K562 (cell line): ENCODE data around the gene FILIP1. TPM values are rescaled to one million over a fixed set of nuclear protein-coding genes. Genes with fewer than 3 reads are reported as not detected.

Source experiments
- CC2D1A ChIP-seq: fragments of 450-650 bp; IDR thresholded peaks from 2 replicates; pipeline ENCODE4 v1.6.1; 2017; ENCODE audit warnings: mild to moderate bottlenecking
- CXXC5 ChIP-seq: fragments of 250-450 bp; sonication (Bioruptor Pico); IDR thresholded peaks from 2 replicates; pipeline ENCODE4 v1.8.0; 2022; ENCODE audit warnings: inconsistent platforms, mild to moderate bottlenecking, moderate library complexity
- ELF1 ChIP-seq: fragments of 200-800 bp; sonication (Bioruptor generic); IDR thresholded peaks from 2 replicates; pipeline ENCODE4 v1.6.1; 2016; ENCODE audit warnings: missing genetic modification characterization, missing compliant biosample characterization
- EP400 ChIP-seq: fragments of 450-650 bp; IDR thresholded peaks from 2 replicates; pipeline ENCODE4 v1.6.1; 2017; ENCODE audit warnings: antibody characterized with exemption, mild to moderate bottlenecking, moderate library complexity
- ERF ChIP-seq: fragments of 450-650 bp; formaldehyde crosslinking; IDR thresholded peaks from 2 replicates; pipeline ENCODE4 v1.4.0; 2020; ENCODE audit warnings: mild to moderate bottlenecking, mixed read lengths
- FOXK1 ChIP-seq: sonication (generic); formaldehyde crosslinking; IDR thresholded peaks from 2 replicates; pipeline ENCODE4 v1.8.0; 2022; ENCODE audit warnings: missing genetic modification reagents, mild to moderate bottlenecking, borderline replicate concordance
- GATA2 ChIP-seq: sonication (generic); formaldehyde crosslinking; IDR thresholded peaks from 2 replicates; pipeline ENCODE4 v1.4.0; 2020; ENCODE audit warnings: mild to moderate bottlenecking, missing genetic modification reagents
- GTF2F1 ChIP-seq: IDR thresholded peaks from 2 replicates; pipeline ENCODE4 v1.6.1; 2011; ENCODE audit warnings: low read depth, low read length, improper control_type of control experiment
- HDAC1 ChIP-seq, 2 experiments: fragments of 450-650 bp; IDR thresholded peaks; 2 replicates each; pipeline ENCODE4 v1.6.1; 2016 to 2017; ENCODE audit warnings: inconsistent platforms in 1 of 2, mild to moderate bottlenecking in 1 of 2, moderate library complexity in 1 of 2
- HDAC2 ChIP-seq: fragments of 450-650 bp; IDR thresholded peaks from 2 replicates; pipeline ENCODE4 v1.6.1; 2016; ENCODE audit warnings: mild to moderate bottlenecking
- HNRNPLL ChIP-seq: fragments of 200-400 bp; formaldehyde crosslinking; IDR thresholded peaks from 2 replicates; pipeline ENCODE4 v1.6.1; 2017; ENCODE audit warnings: low read length, low read depth, mild to moderate bottlenecking; ENCODE audit not compliant: poor library complexity, severe bottlenecking
- KDM5B ChIP-seq: fragments of 200-600 bp; sonication (generic); IDR thresholded peaks from 2 replicates; pipeline ENCODE4 v1.6.1; 2012; ENCODE audit warnings: low read depth, mild to moderate bottlenecking, moderate library complexity, low read length, control low read depth, inconsistent platforms; ENCODE audit not compliant: insufficient replicate concordance
- LCOR ChIP-seq: sonication (generic); formaldehyde crosslinking; IDR thresholded peaks from 2 replicates; pipeline ENCODE4 v1.8.0; 2022; ENCODE audit warnings: mild to moderate bottlenecking, missing genetic modification reagents
- MEIS2 ChIP-seq: fragments of 450-650 bp; IDR thresholded peaks from 2 replicates; pipeline ENCODE4 v1.6.1; 2014; ENCODE audit warnings: mild to moderate bottlenecking; ENCODE audit not compliant: partially characterized antibody
- NRF1 ChIP-seq, 2 experiments: fragments of 450-650 bp; IDR thresholded peaks in 1 of 2; conservative IDR thresholded peaks in 1 of 2; 2 replicates each; pipeline ENCODE4 v1.6.1; 2014; ENCODE audit warnings: mild to moderate bottlenecking in 2 of 2
- POLR2A ChIP-seq: fragments of 450-650 bp; conservative IDR thresholded peaks from 2 replicates; pipeline ENCODE4 v1.6.1; 2016
- RCOR1 ChIP-seq, 2 experiments: IDR thresholded peaks; 2 replicates each; pipeline ENCODE4 v1.6.1; 2012; ENCODE audit warnings: low read depth in 2 of 2, low read length in 2 of 2, borderline replicate concordance in 1 of 2, improper control_type of control experiment in 1 of 2
- SRSF7 ChIP-seq: fragments of 200-400 bp; formaldehyde crosslinking; optimal IDR thresholded peaks from 2 replicates; pipeline ENCODE3; 2017; ENCODE audit warnings: mild to moderate bottlenecking, low read depth, low read length
- SUPT5H ChIP-seq: fragments of 450-650 bp; IDR thresholded peaks from 2 replicates; pipeline ENCODE4 v1.6.1; 2016
- TARDBP ChIP-seq: fragments of 450-650 bp; IDR thresholded peaks from 2 replicates; pipeline ENCODE4 v1.6.1; 2016
- TOE1 ChIP-seq, 2 experiments: fragments of 450-650 bp in 1 of 2; sonication (generic) in 1 of 2; formaldehyde crosslinking in 1 of 2; IDR thresholded peaks; 2 replicates each; pipeline versions ENCODE4 v1.7.1 to v1.8.0; 2016 to 2022; ENCODE audit warnings: borderline replicate concordance in 2 of 2, mild to moderate bottlenecking in 2 of 2, antibody characterized with exemption in 1 of 2, inconsistent platforms in 1 of 2, low read depth in 1 of 2, missing genetic modification reagents in 1 of 2, moderate library complexity in 1 of 2
- ZC3H11A ChIP-seq: IDR thresholded peaks from 2 replicates; pipeline ENCODE4 v1.6.1; 2012; ENCODE audit warnings: low read depth, low read length, improper control_type of control experiment
- ZEB2 ChIP-seq: fragments of 450-650 bp; IDR thresholded peaks from 2 replicates; pipeline ENCODE4 v1.6.1; 2016
- polyA plus RNA-seq, 8 experiments: library from polyadenylated mRNA; depleted of rRNA in 4 of 8; stranded (reverse) in 5 of 8; unstranded in 3 of 8; fragments of >200 nt; fragmentation: Nextera tagmentation in 2 of 8; fragmentation: Illumina TruSeq in 1 of 8; extraction: Ambion mirVana in 2 of 8; extraction: Trizol in 1 of 8; gene quantifications; 2 replicates each; pipeline versions ENCODE4 v1.2.1 to v1.2.3, GENCODE V29; 2011 to 2014; ENCODE audit warnings: inconsistent platforms in 1 of 8, missing spikeins in 1 of 8
- total RNA-seq, 7 experiments: library from RNA; depleted of rRNA in 6 of 7; stranded (reverse); fragments of >200 nt in 6 of 7; fragmentation: Illumina TruSeq in 2 of 7; extraction: Trizol in 2 of 7; gene quantifications; 2 replicates each; pipeline versions ENCODE4 v1.2.1 to v1.2.3, GENCODE V29; 2011 to 2021; ENCODE audit warnings: low replicate concordance in 1 of 7
- TF ChIP-seq, protein P1 (sequence below), 2 experiments: fragments of 200-800 bp in 1 of 2; sonication (Bioruptor generic) in 1 of 2; sonication (generic) in 1 of 2; formaldehyde crosslinking in 1 of 2; IDR thresholded peaks in 1 of 2; conservative IDR thresholded peaks in 1 of 2; 2 replicates each; pipeline versions ENCODE4 v1.5.0 to v1.6.1; 2016 to 2020; ENCODE audit warnings: missing compliant biosample characterization in 1 of 2, missing genetic modification characterization in 1 of 2, missing genetic modification reagents in 1 of 2
- TF ChIP-seq, protein P2 (sequence below): fragments of 450-650 bp; IDR thresholded peaks from 2 replicates; pipeline ENCODE4 v1.6.1; 2018; ENCODE audit warnings: mild to moderate bottlenecking, low read depth; ENCODE audit not compliant: partially characterized antibody
- TF ChIP-seq, protein P3 (sequence below): fragments of 250-450 bp; sonication (Bioruptor Pico); IDR thresholded peaks from 2 replicates; pipeline ENCODE4 v1.8.0; 2021; ENCODE audit warnings: borderline replicate concordance, mild to moderate bottlenecking, moderate library complexity; ENCODE audit not compliant: poor library complexity, severe bottlenecking

The FILIP1 gene
- total and polyA plus RNA-seq, 9 of the 15 experiments (the other 6 are each of a cell fraction or from before 2014, with no cell fraction given): 0.03 to 0.25 (median 0.10) TPM; not detected in 1

DNA sequence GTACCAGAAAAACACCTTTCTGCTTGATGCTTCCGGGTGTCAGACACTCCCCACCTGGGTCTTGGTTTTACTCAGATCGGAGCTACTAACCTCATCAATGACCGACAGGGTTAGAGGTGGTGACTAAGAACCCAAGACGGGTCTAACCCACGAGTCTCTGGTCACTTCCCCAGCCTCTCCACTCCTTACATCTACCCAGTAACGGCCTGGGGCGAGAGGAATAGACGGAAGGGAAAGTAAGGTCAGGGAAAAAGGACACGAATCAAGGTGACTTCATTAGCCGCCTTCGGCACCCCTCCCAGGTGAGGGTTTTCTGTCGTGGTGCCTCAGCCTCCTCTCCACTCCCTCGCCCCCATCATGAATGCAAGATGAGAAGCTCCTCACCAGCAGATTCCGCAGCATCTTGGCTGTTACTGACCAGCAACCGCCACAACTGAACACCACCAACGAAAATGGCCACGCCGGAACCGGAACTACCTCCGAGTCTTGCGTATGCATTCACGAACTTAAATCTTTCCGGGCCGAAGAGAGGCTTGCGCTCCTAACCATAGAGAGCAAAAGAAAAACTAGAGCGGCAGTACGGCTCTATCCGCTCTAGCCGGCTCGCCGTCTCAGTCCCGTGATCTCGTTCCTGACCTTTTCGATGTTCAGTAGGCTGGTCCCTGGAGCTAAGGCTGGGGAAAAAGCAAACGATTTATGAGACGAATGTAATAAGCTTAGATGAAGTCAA is 250.1 kb downstream of the FILIP1 start, which contains the start of gene COX7A2 (continued):
- TF ChIP-seq TOE1 (IDR thresholded peaks at IDR 0.05; ENCODE audit: borderline replicate concordance) (peak; percentile 88), TOE1 (CRISPR knock-in tag; IDR thresholded peaks at IDR 0.05; ENCODE audit: borderline replicate concordance, low read depth) (no peak), HNRNPLL (peak; percentile 79), LCOR (CRISPR knock-in tag) (peak; percentile 62; the same call in 1 of the 2 replicates), MEIS2 (peak; percentile 19), ZC3H11A (no peak), ERF (CRISPR knock-in tag) (peak; percentile 67; the same call in 1 of the 2 replicates), GTF2F1 (peak; percentile 62; the same call in 1 of the 2 replicates), KDM5B (peak; percentile 86), NRF1 (conservative IDR thresholded peaks at IDR 0.05 in 1 of 2, IDR thresholded peaks at IDR 0.05 in 1 of 2) (peak; percentile 66 to 75), CC2D1A (peak; percentile 93), CXXC5 (CRISPR knock-in tag) (peak; percentile 94), RCOR1 (IDR thresholded peaks at IDR 0.05; ENCODE audit: borderline replicate concordance in 1 of 2, low read depth in 2 of 2, low read length in 2 of 2) (peak in 1 of 2 experiments; percentile 71; a peak in 1 of 4 replicates), SUPT5H (peak; percentile 98), GATA2 (CRISPR knock-in tag) (no peak), HDAC1 (IDR thresholded peaks at IDR 0.05) (peak in 1 of 2 experiments; percentile 74; a peak in 2 of 4 replicates), HDAC2 (peak; percentile 51; the same call in 1 of the 2 replicates), POLR2A (peak; percentile 98), ZEB2 (peak; percentile 61; the same call in 1 of the 2 replicates), SRSF7 (no peak), FOXK1 (CRISPR knock-in tag) (no peak), TARDBP (no peak), ELF1 (peak; percentile 88), EP400 (peak; percentile 90)
- TF ChIP-seq, protein P1, sequence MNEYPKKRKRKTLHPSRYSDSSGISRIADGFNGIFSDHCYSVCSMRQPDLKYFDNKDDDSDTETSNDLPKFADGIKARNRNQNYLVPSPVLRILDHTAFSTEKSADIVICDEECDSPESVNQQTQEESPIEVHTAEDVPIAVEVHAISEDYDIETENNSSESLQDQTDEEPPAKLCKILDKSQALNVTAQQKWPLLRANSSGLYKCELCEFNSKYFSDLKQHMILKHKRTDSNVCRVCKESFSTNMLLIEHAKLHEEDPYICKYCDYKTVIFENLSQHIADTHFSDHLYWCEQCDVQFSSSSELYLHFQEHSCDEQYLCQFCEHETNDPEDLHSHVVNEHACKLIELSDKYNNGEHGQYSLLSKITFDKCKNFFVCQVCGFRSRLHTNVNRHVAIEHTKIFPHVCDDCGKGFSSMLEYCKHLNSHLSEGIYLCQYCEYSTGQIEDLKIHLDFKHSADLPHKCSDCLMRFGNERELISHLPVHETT (CRISPR knock-in tag; conservative IDR thresholded peaks at IDR 0.05 in 1 of 2, IDR thresholded peaks at IDR 0.05 in 1 of 2): peak in 1 of 2 experiments; percentile 55; a peak in 2 of 4 replicates
- TF ChIP-seq, protein P2, sequence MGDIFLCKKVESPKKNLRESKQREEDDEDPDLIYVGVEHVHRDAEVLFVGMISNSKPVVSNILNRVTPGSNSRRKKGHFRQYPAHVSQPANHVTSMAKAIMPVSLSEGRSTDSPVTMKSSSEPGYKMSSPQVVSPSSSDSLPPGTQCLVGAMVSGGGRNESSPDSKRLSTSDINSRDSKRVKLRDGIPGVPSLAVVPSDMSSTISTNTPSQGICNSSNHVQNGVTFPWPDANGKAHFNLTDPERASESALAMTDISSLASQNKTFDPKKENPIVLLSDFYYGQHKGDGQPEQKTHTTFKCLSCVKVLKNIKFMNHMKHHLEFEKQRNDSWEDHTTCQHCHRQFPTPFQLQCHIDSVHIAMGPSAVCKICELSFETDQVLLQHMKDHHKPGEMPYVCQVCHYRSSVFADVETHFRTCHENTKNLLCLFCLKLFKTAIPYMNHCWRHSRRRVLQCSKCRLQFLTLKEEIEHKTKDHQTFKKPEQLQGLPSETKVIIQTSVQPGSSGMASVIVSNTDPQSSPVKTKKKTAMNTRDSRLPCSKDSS: no peak
- TF ChIP-seq, protein P3, sequence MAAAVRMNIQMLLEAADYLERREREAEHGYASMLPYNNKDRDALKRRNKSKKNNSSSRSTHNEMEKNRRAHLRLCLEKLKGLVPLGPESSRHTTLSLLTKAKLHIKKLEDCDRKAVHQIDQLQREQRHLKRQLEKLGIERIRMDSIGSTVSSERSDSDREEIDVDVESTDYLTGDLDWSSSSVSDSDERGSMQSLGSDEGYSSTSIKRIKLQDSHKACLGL (CRISPR knock-in tag): no peak
